ENCODE measurements around the gene KATNA1. TPM values are rescaled to one million over a fixed set of nuclear protein-coding genes. Genes with fewer than 3 reads are reported as not detected.

KATNA1 gene
- 15.0 and 15.5 TPM in 2 replicates for total RNA-seq
- long read RNA-seq, transcript KATNA1-203 (11 exons, 1,984 nt) = major isoform, 95 of 110 reads
- long read RNA-seq, partial matches to known transcripts = 1 of 110 reads
- long read RNA-seq, other reads (novel, unspliced or antisense) = 14 of 110 reads

DNA sequence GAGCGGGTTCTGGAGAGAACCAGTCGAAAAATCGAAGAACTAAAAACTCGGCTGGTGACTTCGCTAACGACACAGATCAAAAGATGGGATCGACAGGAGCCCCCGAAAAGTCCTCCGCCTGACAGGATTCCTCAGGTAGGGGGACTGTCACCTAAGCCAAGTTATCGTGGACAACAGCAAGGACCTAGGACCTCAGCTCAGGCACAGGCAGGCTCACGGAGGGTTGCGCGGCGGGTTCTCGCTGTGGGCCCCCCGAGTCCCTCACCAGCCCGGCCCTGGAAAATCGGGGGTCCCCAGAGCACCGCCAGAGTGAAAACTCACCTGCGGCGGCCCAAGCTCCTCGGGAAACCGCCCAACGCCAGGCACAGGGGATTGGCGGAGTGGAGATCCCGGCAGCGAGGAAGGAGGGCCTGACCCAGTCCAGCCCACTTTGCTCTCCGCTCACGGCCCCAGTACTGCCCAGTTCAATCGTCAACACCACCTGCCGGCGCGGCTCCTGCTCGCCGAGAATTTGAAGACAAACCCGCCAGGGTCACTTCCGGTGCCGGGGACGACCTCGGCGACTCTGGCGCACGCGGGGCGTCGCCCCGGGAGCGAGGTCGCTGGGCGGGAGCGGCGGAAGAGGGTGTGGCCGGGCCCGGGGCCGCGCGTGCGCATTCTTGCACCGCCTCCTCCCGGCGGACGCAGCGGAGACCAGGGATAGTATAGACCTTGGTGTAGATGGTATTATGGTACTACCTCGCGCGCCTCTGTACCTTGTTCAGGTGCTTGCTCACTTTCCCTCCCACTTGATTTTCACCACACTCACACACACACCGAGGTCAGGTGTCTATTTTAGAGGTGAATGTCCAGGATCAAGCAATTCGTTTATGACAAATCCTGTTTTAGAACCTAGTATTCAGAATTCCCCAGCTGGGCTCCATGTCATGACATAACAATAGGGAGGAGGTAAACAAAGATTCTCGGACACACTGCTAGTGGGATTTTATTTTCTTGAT lies at the start of gene KATNA1:
Gene KATNA1 (minus strand): TSS at position 567 of the 998 bp plus-strand sequence. CDS start 10,167 bp downstream, outside the sequence.
- Mint-ChIP-seq H3K27me3 (ENCODE audit: low read depth) (peaks cover 16% of the 10 kb centered on the region), H3K27ac (ENCODE audit: unreplicated experiment) (peak within 1 kb of the TSS; percentile 32), H3K4me1 (peaks cover 20% of the 10 kb centered on the region), H3K4me3 (peak within 1 kb of the TSS; percentile 85), H3K36me3 (ENCODE audit: low read depth) (peaks cover 3% of the 10 kb centered on the region), H3K9me3 (no peaks in the 10 kb centered on the region)
- TF ChIP-seq, protein P1, sequence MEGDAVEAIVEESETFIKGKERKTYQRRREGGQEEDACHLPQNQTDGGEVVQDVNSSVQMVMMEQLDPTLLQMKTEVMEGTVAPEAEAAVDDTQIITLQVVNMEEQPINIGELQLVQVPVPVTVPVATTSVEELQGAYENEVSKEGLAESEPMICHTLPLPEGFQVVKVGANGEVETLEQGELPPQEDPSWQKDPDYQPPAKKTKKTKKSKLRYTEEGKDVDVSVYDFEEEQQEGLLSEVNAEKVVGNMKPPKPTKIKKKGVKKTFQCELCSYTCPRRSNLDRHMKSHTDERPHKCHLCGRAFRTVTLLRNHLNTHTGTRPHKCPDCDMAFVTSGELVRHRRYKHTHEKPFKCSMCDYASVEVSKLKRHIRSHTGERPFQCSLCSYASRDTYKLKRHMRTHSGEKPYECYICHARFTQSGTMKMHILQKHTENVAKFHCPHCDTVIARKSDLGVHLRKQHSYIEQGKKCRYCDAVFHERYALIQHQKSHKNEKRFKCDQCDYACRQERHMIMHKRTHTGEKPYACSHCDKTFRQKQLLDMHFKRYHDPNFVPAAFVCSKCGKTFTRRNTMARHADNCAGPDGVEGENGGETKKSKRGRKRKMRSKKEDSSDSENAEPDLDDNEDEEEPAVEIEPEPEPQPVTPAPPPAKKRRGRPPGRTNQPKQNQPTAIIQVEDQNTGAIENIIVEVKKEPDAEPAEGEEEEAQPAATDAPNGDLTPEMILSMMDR (conservative IDR thresholded peaks at IDR 0.05) = no peak
- DNase-seq (ENCODE audit: low read depth, low spot score) = peak; percentile 75

DNA sequence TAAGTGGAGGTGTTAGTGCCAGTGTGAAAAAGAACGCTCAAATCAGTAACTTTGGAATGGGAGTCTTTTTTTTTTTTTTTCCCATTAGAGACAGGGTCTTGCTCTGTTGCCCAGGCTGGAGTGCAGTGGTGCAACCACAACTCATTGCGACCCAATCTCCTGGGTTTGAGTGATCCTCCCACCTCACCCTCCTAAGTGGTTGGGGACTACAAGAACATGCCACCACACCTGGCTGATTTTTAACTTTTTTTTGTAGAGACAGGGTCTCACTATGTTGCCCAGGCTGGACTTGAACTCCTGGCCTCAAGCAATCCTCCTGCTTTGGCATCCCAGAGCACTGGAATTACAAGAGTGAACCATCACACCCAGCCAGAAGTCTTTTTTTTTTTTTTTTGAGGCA lies 49.7 kb upstream of the KATNA1 start:
- H3K27me3 Mint-ChIP-seq (ENCODE audit: low read depth) = no peaks in the 10 kb centered on the region
- no peak for DNase-seq (ENCODE audit: low read depth, low spot score)
- H3K36me3 Mint-ChIP-seq (ENCODE audit: low read depth) = no peaks in the 10 kb centered on the region
- TF ChIP-seq, protein P1 (conservative IDR thresholded peaks at IDR 0.05) = no peak
- no peak overlapping the region for H3K4me3 Mint-ChIP-seq
- H3K27ac Mint-ChIP-seq (ENCODE audit: unreplicated experiment) = no peak overlapping the region
- no peaks in the 10 kb centered on the region for H3K9me3 Mint-ChIP-seq
- H3K4me1 Mint-ChIP-seq = no peaks in the 10 kb centered on the region

DNA sequence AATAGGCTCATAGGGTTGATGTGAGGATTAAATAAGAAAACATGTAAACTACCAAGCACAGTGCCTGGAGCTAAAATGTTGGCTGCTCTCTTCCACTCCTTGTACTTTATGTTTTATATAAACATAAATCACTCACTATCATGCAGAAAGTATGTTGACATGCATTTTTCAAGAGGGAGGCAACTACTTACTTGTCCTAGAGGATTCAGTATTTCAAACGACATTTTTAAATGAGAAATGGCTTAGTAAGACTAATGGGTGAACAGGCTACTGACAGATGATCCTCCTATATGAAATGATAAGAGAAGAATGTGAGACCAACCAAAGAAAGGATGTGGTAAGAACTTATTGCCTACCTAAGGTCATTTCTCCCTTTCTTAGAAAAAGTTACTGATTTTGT lies 48.4 kb upstream of the KATNA1 start:
- peaks cover 1% of the 10 kb centered on the region for H3K36me3 Mint-ChIP-seq (ENCODE audit: low read depth)
- H3K4me1 Mint-ChIP-seq = no peaks in the 10 kb centered on the region
- DNase-seq (ENCODE audit: low read depth, low spot score) = no peak
- TF ChIP-seq, protein P1 (conservative IDR thresholded peaks at IDR 0.05) = no peak
- no peaks in the 10 kb centered on the region for H3K27me3 Mint-ChIP-seq (ENCODE audit: low read depth)
- H3K27ac Mint-ChIP-seq (ENCODE audit: unreplicated experiment) = no peak overlapping the region
- no peak overlapping the region for H3K4me3 Mint-ChIP-seq
- no peaks in the 10 kb centered on the region for H3K9me3 Mint-ChIP-seq

GRCh38 chr6:149694921-149695320 lies 46.4 kb upstream of the KATNA1 start:
- Mint-ChIP-seq H3K27me3 (ENCODE audit: low read depth) (no peaks in the 10 kb centered on the region), H3K27ac (ENCODE audit: unreplicated experiment) (no peak overlapping the region), H3K4me1 (no peaks in the 10 kb centered on the region), H3K36me3 (ENCODE audit: low read depth) (peaks cover 7% of the 10 kb centered on the region), H3K4me3 (no peak overlapping the region), H3K9me3 (no peaks in the 10 kb centered on the region)
- TF ChIP-seq, protein P1 (conservative IDR thresholded peaks at IDR 0.05) = no peak
- DNase-seq (ENCODE audit: low read depth, low spot score) = no peak

GRCh38 chr6:149691201-149691600 lies 42.7 kb upstream of the KATNA1 start:
- TF ChIP-seq, protein P1 (conservative IDR thresholded peaks at IDR 0.05) = no peak
- Mint-ChIP-seq H3K27me3 (ENCODE audit: low read depth) (no peaks in the 10 kb centered on the region), H3K4me1 (no peaks in the 10 kb centered on the region), H3K27ac (ENCODE audit: unreplicated experiment) (no peak overlapping the region), H3K4me3 (no peak overlapping the region), H3K36me3 (ENCODE audit: low read depth) (peaks cover 14% of the 10 kb centered on the region), H3K9me3 (no peaks in the 10 kb centered on the region)
- no peak for DNase-seq (ENCODE audit: low read depth, low spot score)

Measured in neural crest cell (in vitro differentiated cells).